HepG2 (cell line): Measurements from ENCODE around the gene IQCN. TPM values are rescaled to one million over a fixed set of nuclear protein-coding genes. Genes with fewer than 3 reads are reported as not detected.

Source experiments
- ATAC-seq: fragments of 200-7000 bp; cut with Tn5 transposase; 3 replicates; pipeline ENCODE4 v1.9.1; 2020; ENCODE audit warnings: mild to moderate bottlenecking, moderate library complexity
- BruUV-seq: library from RNA; stranded (reverse); fragments of 400-500 nt; replicated peaks from 2 replicates; lab custom pipeline; 2021; lab: Mats Ljungman, UMichigan
- CTCF ChIA-PET: fragments of 300-600 bp; formaldehyde crosslinking; extraction: SDS; loops from one replicate; lab custom pipeline; 2021; ENCODE audit warnings: low total read pairs, inconsistent platforms, low intra/inter-chr PET ratio; lab: Yijun Ruan, JAX
- POLR2A ChIA-PET: fragments of 350-600 bp; sonication (Branson Sonifier 250); formaldehyde crosslinking; loops from one replicate; lab custom pipeline; 2020; ENCODE audit warnings: antibody characterized with exemption, inconsistent platforms; lab: Yijun Ruan, JAX
- DNase-seq: peaks from one replicate; pipeline ENCODE4 v3.0.0-alpha.2; 2015; ENCODE audit warnings: low spot score
- FAIRE-seq: peaks from 3 replicates; lab custom pipeline; 2011; peaks lifted over from hg19 to GRCh38; lab: Jason Lieb, UNC
- H2AFZ ChIP-seq: one replicate; pipeline ENCODE4 v1.6.1; 2011; ENCODE audit warnings: low read length, inconsistent platforms
- H3K27ac ChIP-seq: fragments of 300-600 bp; 3 replicates; pipeline ENCODE4 v1.8.0; 2011; ENCODE audit warnings: mixed run types, mild to moderate bottlenecking, mixed read lengths, low read length, inconsistent platforms; ENCODE audit not compliant: insufficient read depth; ENCODE audit errors: extremely low read length
- H3K27me3 ChIP-seq, 2 experiments: fragments of 200-600 bp in 1 of 2; 2 replicates in 1 of 2; 3 replicates in 1 of 2; pipeline versions ENCODE4 v1.6.0 to v1.8.0; 2011; ENCODE audit warnings: low read length in 2 of 2, mild to moderate bottlenecking in 2 of 2, moderate library complexity in 2 of 2, inconsistent platforms in 1 of 2; ENCODE audit not compliant: insufficient read depth in 2 of 2, control insufficient read depth in 1 of 2
- H3K36me3 ChIP-seq, 2 experiments: fragments of 200-600 bp in 1 of 2; replicated peaks in 1 of 2; 2 replicates in 1 of 2; 3 replicates in 1 of 2; pipeline versions ENCODE4 v1.5.1 to v1.8.0; 2011; ENCODE audit warnings: low read length in 2 of 2, inconsistent platforms in 1 of 2; ENCODE audit not compliant: insufficient read depth in 2 of 2, control insufficient read depth in 1 of 2
- H3K4me1 ChIP-seq: 2 replicates; pipeline ENCODE4 v1.5.1; 2012; ENCODE audit warnings: low read length, inconsistent platforms; ENCODE audit not compliant: insufficient read depth
- H3K4me2 ChIP-seq: 2 replicates; pipeline ENCODE4 v1.6.0; 2011; ENCODE audit warnings: low read depth, low read length, inconsistent platforms
- H3K4me3 ChIP-seq, 3 experiments: fragments of 200-600 bp in 1 of 3; sonication (generic), shearing (Covaris generic) in 1 of 3; replicated peaks in 1 of 3; 2 replicates each; pipeline ENCODE4 v1.5.1; 2011 to 2016; ENCODE audit warnings: low read length in 3 of 3, inconsistent platforms in 2 of 3, low read depth in 2 of 3, mild to moderate bottlenecking in 2 of 3, control low read depth in 1 of 3, mixed read lengths in 1 of 3; ENCODE audit not compliant: insufficient read depth in 1 of 3
- H3K79me2 ChIP-seq: one replicate; pipeline ENCODE4 v1.6.1; 2011; ENCODE audit warnings: low read length, inconsistent platforms; ENCODE audit not compliant: insufficient read depth
- H3K9ac ChIP-seq: 2 replicates; pipeline ENCODE4 v1.6.0; 2011; ENCODE audit warnings: mild to moderate bottlenecking, low read depth, low read length, inconsistent platforms; ENCODE audit not compliant: insufficient read depth
- H3K9me3 ChIP-seq: 2 replicates; pipeline ENCODE4 v1.5.1; 2012; ENCODE audit warnings: mild to moderate bottlenecking, low read length
- H4K20me1 ChIP-seq: 2 replicates; pipeline ENCODE4 v1.6.0; 2011; ENCODE audit warnings: inconsistent platforms, mild to moderate bottlenecking, low read length, moderate library complexity; ENCODE audit not compliant: insufficient read depth
- MIER3 ChIP-seq: IDR thresholded peaks from 2 replicates; pipeline ENCODE4 v1.6.1; 2016; ENCODE audit warnings: missing compliant biosample characterization, borderline replicate concordance
- RFXAP ChIP-seq: sonication (generic); formaldehyde crosslinking; IDR thresholded peaks from 2 replicates; pipeline ENCODE4 v1.4.0; 2020; ENCODE audit warnings: missing genetic modification reagents, borderline replicate concordance
- ZNF230 ChIP-seq: sonication (generic); formaldehyde crosslinking; IDR thresholded peaks from 2 replicates; pipeline ENCODE4 v1.4.0; 2020; ENCODE audit warnings: mild to moderate bottlenecking, missing genetic modification reagents
- ZNF441 ChIP-seq: sonication (generic); formaldehyde crosslinking; IDR thresholded peaks from 2 replicates; pipeline ENCODE4 v1.7.0; 2021; ENCODE audit warnings: missing genetic modification reagents, borderline replicate concordance
- ZNF619 ChIP-seq: sonication (generic); formaldehyde crosslinking; IDR thresholded peaks from 2 replicates; pipeline ENCODE4 v1.4.0; 2020; ENCODE audit warnings: mild to moderate bottlenecking, missing genetic modification reagents
- ZNF629 ChIP-seq: sonication (generic); formaldehyde crosslinking; conservative IDR thresholded peaks from 2 replicates; pipeline ENCODE4 v1.5.0; 2020; ENCODE audit warnings: missing genetic modification reagents
- WGBS: methylation state at CpG from one replicate; pipeline ENCODE4 v1.1.6; 2017; ENCODE audit warnings: low lambda C conversion rate; 5-methylcytosine and 5-hydroxymethylcytosine counted together
- in situ Hi-C: cut with HindIII; loops from 2 replicates; pipeline ENCODE4 v1.10.0; 2017; ENCODE audit warnings: low pct_unique_long_range_greater_than_20kb; ENCODE audit not compliant: extremely low pct_ligation_motif_present
- intact Hi-C: fragments of 100-400 bp; cut with micrococcal nuclease; formaldehyde crosslinking; loops from one replicate; pipeline ENCODE4 v1.10.0; 2022; ENCODE audit not compliant: unreplicated experiment
- polyA plus RNA-seq, 8 experiments: library from polyadenylated mRNA; depleted of rRNA in 3 of 8; stranded (reverse) in 7 of 8; unstranded in 1 of 8; fragments of >200 nt; fragmentation: Illumina TruSeq in 4 of 8; extraction: Trizol in 4 of 8; gene quantifications; 2 replicates each; pipeline versions ENCODE4 v1.2.1 to v1.2.3, GENCODE V29; 2011 to 2016; ENCODE audit warnings: low read depth in 4 of 8, missing spikeins in 1 of 8, mixed read lengths in 1 of 8; ENCODE audit not compliant: insufficient read depth in 1 of 8
- total RNA-seq, 5 experiments: library from RNA; depleted of rRNA; stranded (reverse); fragments of >200 nt; fragmentation: Illumina TruSeq; extraction: Trizol; gene quantifications; 2 replicates each; pipeline ENCODE4 v1.2.3, GENCODE V29; 2016; ENCODE audit warnings: low read depth in 1 of 5
- TF ChIP-seq, protein P1 (sequence below): sonication (generic); formaldehyde crosslinking; IDR thresholded peaks from 2 replicates; pipeline ENCODE4 v1.4.0; 2020; ENCODE audit warnings: mild to moderate bottlenecking, missing genetic modification reagents
- TF ChIP-seq, protein P2 (sequence below): sonication (generic); formaldehyde crosslinking; IDR thresholded peaks from 2 replicates; pipeline ENCODE4 v1.8.1; 2023; ENCODE audit warnings: missing genetic modification reagents, inconsistent platforms, borderline replicate concordance
- TF ChIP-seq, protein P3 (sequence below), 2 experiments: sonication (generic) in 1 of 2; formaldehyde crosslinking in 1 of 2; IDR thresholded peaks; 2 replicates each; pipeline versions ENCODE4 v1.4.0 to v1.6.1; 2016 to 2020; ENCODE audit warnings: borderline replicate concordance in 1 of 2, low read depth in 1 of 2, mild to moderate bottlenecking in 1 of 2, missing genetic modification reagents in 1 of 2
- TF ChIP-seq, protein P4 (sequence below): sonication (generic); formaldehyde crosslinking; IDR thresholded peaks from 2 replicates; pipeline ENCODE4 v1.5.0; 2020; ENCODE audit warnings: mild to moderate bottlenecking, missing genetic modification reagents, borderline replicate concordance

Gene IQCN
- total and polyA plus RNA-seq, 2 of the 13 experiments (the other 11 are each of a cell fraction or from before 2014, with no cell fraction given), result 0.04 to 0.18 TPM

DNA sequence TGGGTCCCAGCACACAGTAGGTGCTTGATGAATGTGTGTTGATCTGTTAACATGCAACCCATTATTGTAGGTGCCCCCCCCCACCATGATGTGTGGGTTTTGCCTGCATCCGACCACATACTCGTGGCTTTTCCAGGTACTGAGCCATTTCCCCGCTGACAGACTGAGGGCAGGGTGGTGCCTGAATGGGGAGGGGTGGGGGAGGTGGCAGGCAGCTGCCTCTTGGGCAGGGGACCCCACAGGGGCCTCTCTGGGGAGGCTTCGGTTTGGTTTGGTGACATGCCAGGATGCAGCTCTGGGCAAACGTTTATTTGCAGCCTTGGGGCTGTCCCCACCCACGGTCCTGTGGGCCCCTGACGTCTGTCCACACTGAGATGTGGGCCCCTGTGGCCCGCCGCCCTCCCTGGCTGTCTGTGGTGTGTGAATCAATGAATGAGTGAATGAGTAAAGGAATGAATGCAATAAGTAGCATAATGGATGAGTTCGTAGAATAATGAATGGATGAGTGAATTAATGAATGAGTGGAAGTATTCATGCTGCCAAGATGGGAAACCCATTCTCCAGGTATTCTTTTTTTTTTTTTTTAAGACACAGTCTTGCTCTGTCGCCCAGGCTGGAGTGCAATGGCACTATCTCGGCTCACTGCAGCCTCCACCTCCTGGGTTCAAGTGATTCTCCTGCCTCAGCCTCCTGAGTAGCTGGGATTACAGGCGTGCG lies 16.2 kb upstream of the IQCN start (continued):
- TF ChIP-seq, protein P1, sequence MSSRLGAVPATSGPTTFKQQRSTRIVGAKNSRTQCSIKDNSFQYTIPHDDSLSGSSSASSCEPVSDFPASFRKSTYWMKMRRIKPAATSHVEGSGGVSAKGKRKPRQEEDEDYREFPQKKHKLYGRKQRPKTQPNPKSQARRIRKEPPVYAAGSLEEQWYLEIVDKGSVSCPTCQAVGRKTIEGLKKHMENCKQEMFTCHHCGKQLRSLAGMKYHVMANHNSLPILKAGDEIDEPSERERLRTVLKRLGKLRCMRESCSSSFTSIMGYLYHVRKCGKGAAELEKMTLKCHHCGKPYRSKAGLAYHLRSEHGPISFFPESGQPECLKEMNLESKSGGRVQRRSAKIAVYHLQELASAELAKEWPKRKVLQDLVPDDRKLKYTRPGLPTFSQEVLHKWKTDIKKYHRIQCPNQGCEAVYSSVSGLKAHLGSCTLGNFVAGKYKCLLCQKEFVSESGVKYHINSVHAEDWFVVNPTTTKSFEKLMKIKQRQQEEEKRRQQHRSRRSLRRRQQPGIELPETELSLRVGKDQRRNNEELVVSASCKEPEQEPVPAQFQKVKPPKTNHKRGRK (CRISPR knock-in tag), result no peak
- TF ChIP-seq ZNF629, result peak; percentile 56
- TF ChIP-seq, protein P2, sequence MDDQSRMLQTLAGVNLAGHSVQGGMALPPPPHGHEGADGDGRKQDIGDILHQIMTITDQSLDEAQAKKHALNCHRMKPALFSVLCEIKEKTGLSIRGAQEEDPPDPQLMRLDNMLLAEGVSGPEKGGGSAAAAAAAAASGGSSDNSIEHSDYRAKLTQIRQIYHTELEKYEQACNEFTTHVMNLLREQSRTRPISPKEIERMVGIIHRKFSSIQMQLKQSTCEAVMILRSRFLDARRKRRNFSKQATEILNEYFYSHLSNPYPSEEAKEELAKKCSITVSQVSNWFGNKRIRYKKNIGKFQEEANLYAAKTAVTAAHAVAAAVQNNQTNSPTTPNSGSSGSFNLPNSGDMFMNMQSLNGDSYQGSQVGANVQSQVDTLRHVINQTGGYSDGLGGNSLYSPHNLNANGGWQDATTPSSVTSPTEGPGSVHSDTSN (CRISPR knock-in tag), result no peak

DNA sequence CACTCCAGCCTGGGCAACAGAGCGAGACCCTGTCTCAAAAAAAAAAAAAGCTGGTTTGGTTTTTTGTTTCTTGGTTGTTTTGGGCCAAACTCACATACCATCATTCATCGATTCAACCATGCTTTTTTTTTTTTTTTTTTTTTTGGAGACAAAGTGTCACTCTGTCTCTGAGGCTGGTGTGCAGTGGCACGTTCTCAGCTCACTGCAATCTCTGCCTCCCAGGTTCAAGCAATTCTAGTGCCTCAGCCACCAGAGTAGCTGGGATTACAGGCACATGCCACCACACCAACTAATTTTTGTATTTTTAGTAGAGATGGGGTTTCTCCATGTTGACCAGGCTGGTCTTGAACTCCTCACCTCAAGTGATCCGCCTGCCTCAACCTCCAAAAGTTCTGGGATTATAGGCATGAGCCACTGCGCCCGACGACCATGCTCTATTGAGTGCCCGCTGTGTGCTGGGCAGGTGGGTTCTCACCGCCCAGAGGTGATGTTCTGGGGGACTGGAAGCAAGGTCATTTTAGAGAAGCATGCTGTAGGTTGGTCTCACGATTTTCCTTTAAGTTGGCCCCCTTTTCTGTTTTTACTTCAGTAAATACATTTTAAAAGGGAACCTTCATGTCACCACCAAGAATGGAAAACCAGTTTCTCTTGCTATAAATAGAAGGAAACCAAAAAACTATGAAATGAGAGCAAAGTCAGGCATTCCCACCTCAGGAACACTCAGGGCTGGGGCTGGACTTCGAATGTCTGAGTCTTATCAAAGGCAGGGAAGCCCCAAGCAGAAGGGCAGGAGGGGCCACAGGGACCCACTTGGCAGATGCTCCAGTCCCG lies 15.4 kb upstream of the IQCN start:
- no TSS peak for BruUV-seq
- ATAC-seq (no peak), DNase-seq (no peak), FAIRE-seq (no peak)
- CTCF ChIA-PET, result no interaction called here
- no peak overlapping the region for H3K4me2 ChIP-seq
- no peaks in the 10 kb centered on the region for H4K20me1 ChIP-seq
- H2AFZ ChIP-seq, result no peak overlapping the region
- H3K79me2 ChIP-seq, result no peaks in the 10 kb centered on the region
- 0 out of 2 replicates have a peak overlapping the region, but pooled peaks have one; percentile 29 for H3K9ac ChIP-seq
- H3K27ac ChIP-seq, result no peak overlapping the region
- no peaks in the 10 kb centered on the region for H3K36me3 ChIP-seq
- H3K4me1 ChIP-seq, result peaks cover 93% of the 10 kb centered on the region
- in situ Hi-C loops, result no loop called here
- intact Hi-C loops, result loop anchor here (10.0 kb wide), 1 partner anchor 235 kb away; the partner anchor contains the start of gene ELL
- no peak overlapping the region for H3K4me3 ChIP-seq
- H3K27me3 ChIP-seq, result no peaks in the 10 kb centered on the region
- POLR2A ChIA-PET, result no interaction called here
- no peaks in the 10 kb centered on the region for H3K9me3 ChIP-seq
- 55% methylated on average over 12 of the region's 12 CpGs for WGBS
- TF ChIP-seq ZNF441 (CRISPR knock-in tag) (no peak), ZNF619 (CRISPR knock-in tag) (no peak), MIER3 (CRISPR knock-in tag) (no peak), RFXAP (CRISPR knock-in tag) (no peak), ZNF230 (CRISPR knock-in tag) (no peak)
- TF ChIP-seq, protein P3, sequence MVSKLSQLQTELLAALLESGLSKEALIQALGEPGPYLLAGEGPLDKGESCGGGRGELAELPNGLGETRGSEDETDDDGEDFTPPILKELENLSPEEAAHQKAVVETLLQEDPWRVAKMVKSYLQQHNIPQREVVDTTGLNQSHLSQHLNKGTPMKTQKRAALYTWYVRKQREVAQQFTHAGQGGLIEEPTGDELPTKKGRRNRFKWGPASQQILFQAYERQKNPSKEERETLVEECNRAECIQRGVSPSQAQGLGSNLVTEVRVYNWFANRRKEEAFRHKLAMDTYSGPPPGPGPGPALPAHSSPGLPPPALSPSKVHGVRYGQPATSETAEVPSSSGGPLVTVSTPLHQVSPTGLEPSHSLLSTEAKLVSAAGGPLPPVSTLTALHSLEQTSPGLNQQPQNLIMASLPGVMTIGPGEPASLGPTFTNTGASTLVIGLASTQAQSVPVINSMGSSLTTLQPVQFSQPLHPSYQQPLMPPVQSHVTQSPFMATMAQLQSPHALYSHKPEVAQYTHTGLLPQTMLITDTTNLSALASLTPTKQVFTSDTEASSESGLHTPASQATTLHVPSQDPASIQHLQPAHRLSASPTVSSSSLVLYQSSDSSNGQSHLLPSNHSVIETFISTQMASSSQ (IDR thresholded peaks at IDR 0.05; ENCODE audit: low read depth), result no peak
- TF ChIP-seq, protein P3 (CRISPR knock-in tag; IDR thresholded peaks at IDR 0.05; ENCODE audit: borderline replicate concordance), result no peak
- TF ChIP-seq, protein P4, sequence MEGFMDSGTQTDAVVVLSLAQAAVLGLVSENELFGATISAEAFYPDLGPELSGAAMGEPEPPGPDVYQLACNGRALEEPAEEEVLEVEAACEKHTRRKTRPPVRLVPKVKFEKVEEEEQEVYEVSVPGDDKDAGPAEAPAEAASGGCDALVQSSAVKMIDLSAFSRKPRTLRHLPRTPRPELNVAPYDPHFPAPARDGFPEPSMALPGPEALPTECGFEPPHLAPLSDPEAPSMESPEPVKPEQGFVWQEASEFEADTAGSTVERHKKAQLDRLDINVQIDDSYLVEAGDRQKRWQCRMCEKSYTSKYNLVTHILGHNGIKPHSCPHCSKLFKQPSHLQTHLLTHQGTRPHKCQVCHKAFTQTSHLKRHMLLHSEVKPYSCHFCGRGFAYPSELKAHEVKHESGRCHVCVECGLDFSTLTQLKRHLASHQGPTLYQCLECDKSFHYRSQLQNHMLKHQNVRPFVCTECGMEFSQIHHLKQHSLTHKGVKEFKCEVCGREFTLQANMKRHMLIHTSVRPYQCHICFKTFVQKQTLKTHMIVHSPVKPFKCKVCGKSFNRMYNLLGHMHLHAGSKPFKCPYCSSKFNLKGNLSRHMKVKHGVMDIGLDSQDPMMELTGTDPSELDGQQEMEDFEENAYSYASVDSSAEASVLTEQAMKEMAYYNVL (CRISPR knock-in tag), result no peak
